ENCODE measurements around the gene SPRTN. TPM values are rescaled to one million over a fixed set of nuclear protein-coding genes. Genes with fewer than 3 reads are reported as not detected.
"Not testable (repeated sequence)": the region's sequence is repeated elsewhere in the genome, so short reads cannot be mapped to it uniquely, and the experiment has no call there.

Gene SPRTN
- polyA plus RNA-seq, 4 donors, result 9.6 to 15.6 (median 13.8) TPM

- DNase-seq (ENCODE audit: low read depth in 4 of 4, low spot score in 3 of 4), result no peak
Measured at GRCh38 chr1:231334952-231335351, 3.1 kb upstream of the SPRTN start.

GRCh38 chr1:231335663-231336602 lies 2.2 kb upstream of the SPRTN start:
- DNase-seq (ENCODE audit: low read depth in 4 of 4, low spot score in 3 of 4), result no peak

GRCh38 chr1:231337043-231337471 lies 1.0 kb upstream of the SPRTN start:
- peak in 1 of 4 donors; percentile 6 for DNase-seq (ENCODE audit: low read depth in 4 of 4, low spot score in 3 of 4)

GRCh38 chr1:231337472-231338269 lies 422 bp upstream of the SPRTN start, which contains the start of gene EXOC8:
Gene EXOC8 (minus strand): TSS chr1:231337852. CDS start chr1:231337745, 107 bp downstream.
- peak; percentile 97 to 100 (median 98) for DNase-seq (ENCODE audit: low read depth in 4 of 4, low spot score in 3 of 4)

GRCh38 chr1:231340328-231341013 lies 2.4 kb downstream of the SPRTN start:
- no peak for DNase-seq (ENCODE audit: low read depth in 4 of 4, low spot score in 3 of 4)

- DNase-seq (ENCODE audit: low read depth in 4 of 4, low spot score in 3 of 4), result no peak
Measured at GRCh38 chr1:231347961-231348360, 9.9 kb downstream of the SPRTN start.

GRCh38 chr1:231348442-231348841 lies 10.3 kb downstream of the SPRTN start:
- DNase-seq (ENCODE audit: low read depth in 4 of 4, low spot score in 3 of 4), result no peak

- DNase-seq (ENCODE audit: low read depth in 4 of 4, low spot score in 3 of 4), result not testable (repeated sequence)
Measured at GRCh38 chr1:231348856-231349255, 10.8 kb downstream of the SPRTN start.

GRCh38 chr1:231351816-231352215 lies 13.7 kb downstream of the SPRTN start:
- DNase-seq (ENCODE audit: low read depth in 4 of 4, low spot score in 3 of 4), result no peak

GRCh38 chr1:231353086-231353485 lies 15.0 kb downstream of the SPRTN start:
- no peak for DNase-seq (ENCODE audit: low read depth in 4 of 4, low spot score in 3 of 4)

GRCh38 chr1:231354330-231355020 lies 16.4 kb downstream of the SPRTN start:
- DNase-seq (ENCODE audit: low read depth in 4 of 4, low spot score in 3 of 4), result no peak

GRCh38 chr1:231355171-231355570 lies 17.1 kb downstream of the SPRTN start:
- no peak for DNase-seq (ENCODE audit: low read depth in 4 of 4, low spot score in 3 of 4)

GRCh38 chr1:231357187-231357772 lies 19.2 kb downstream of the SPRTN start:
- DNase-seq (ENCODE audit: low read depth in 4 of 4, low spot score in 3 of 4), result no peak

- DNase-seq (ENCODE audit: low read depth in 4 of 4, low spot score in 3 of 4), result no peak
Measured at GRCh38 chr1:231357831-231358354, 19.8 kb downstream of the SPRTN start.

- no peak for DNase-seq (ENCODE audit: low read depth in 4 of 4, low spot score in 3 of 4)
Measured at GRCh38 chr1:231359113-231359512, 21.0 kb downstream of the SPRTN start.

- no peak for DNase-seq (ENCODE audit: low read depth in 4 of 4, low spot score in 3 of 4)
Measured at GRCh38 chr1:231362325-231362724, 24.2 kb downstream of the SPRTN start.

GRCh38 chr1:231363624-231364023 lies 25.5 kb downstream of the SPRTN start:
- no peak for DNase-seq (ENCODE audit: low read depth in 4 of 4, low spot score in 3 of 4)

GRCh38 chr1:231364192-231364591 lies 26.1 kb downstream of the SPRTN start:
- DNase-seq (ENCODE audit: low read depth in 4 of 4, low spot score in 3 of 4), result no peak

GRCh38 chr1:231369282-231369681 lies 31.2 kb downstream of the SPRTN start:
- DNase-seq (ENCODE audit: low read depth in 4 of 4, low spot score in 3 of 4), result no peak

- no peak for DNase-seq (ENCODE audit: low read depth in 4 of 4, low spot score in 3 of 4)
Measured at GRCh38 chr1:231372501-231372900, 34.4 kb downstream of the SPRTN start.
